ENCODE data around the gene MAML2. TPM values are rescaled to one million over a fixed set of nuclear protein-coding genes. Genes with fewer than 3 reads are reported as not detected.

MAML2 gene
- total and polyA plus RNA-seq, 2 of the 13 experiments (the other 11 are each of a cell fraction or from before 2014, with no cell fraction given), result 2.3 to 25.9 TPM

- H3K36me3 ChIP-seq (replicated peaks in 1 of 2; ENCODE audit: control insufficient read depth in 1 of 2, insufficient read depth in 2 of 2, low read length in 2 of 2), result 0 out of 5 replicates have a peak, but pooled peaks cover 2 to 6% of the 10 kb centered on the region in 2 experiments
- ATAC-seq (no peak), DNase-seq (ENCODE audit: low spot score) (no peak), FAIRE-seq (no peak)
- H3K9ac ChIP-seq (ENCODE audit: insufficient read depth, low read depth, low read length), result no peak overlapping the region
- no TSS peak for BruUV-seq (replicated peaks)
- peaks cover 23% of the 10 kb centered on the region for H3K4me1 ChIP-seq (ENCODE audit: insufficient read depth, low read length)
- no peak for TF ChIP-seq RCOR2 (CRISPR knock-in tag; IDR thresholded peaks at IDR 0.05)
- no peak for TF ChIP-seq SYNCRIP (IDR thresholded peaks at IDR 0.05; ENCODE audit: insufficient read depth, low read depth, low read length)
- no peak for TF ChIP-seq ZNF577 (CRISPR knock-in tag; IDR thresholded peaks at IDR 0.05; ENCODE audit: borderline replicate concordance, low read depth)
- no peak for TF ChIP-seq ZBTB43 (CRISPR knock-in tag; conservative IDR thresholded peaks at IDR 0.05)
- TF ChIP-seq THRA (CRISPR knock-in tag; IDR thresholded peaks at IDR 0.05; ENCODE audit: borderline replicate concordance), result no peak
- TF ChIP-seq PCBP2 (optimal IDR thresholded peaks at IDR 0.05; ENCODE audit: low read depth, low read length, poor library complexity, severe bottlenecking), result no peak
- TF ChIP-seq, protein P1, sequence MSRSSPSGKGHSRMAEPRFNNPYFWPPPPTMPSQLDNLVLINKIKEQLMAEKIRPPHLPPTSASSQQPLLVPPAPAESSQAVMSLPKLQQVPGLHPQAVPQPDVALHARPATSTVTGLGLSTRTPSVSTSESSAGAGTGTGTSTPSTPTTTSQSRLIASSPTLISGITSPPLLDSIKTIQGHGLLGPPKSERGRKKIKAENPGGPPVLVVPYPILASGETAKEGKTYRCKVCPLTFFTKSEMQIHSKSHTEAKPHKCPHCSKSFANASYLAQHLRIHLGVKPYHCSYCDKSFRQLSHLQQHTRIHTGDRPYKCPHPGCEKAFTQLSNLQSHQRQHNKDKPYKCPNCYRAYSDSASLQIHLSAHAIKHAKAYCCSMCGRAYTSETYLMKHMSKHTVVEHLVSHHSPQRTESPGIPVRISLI (CRISPR knock-in tag; IDR thresholded peaks at IDR 0.05; ENCODE audit: borderline replicate concordance), result no peak
- TF ChIP-seq ZNF576 (CRISPR knock-in tag; IDR thresholded peaks at IDR 0.05), result no peak
- no peak for TF ChIP-seq NFKB2 (CRISPR knock-in tag; IDR thresholded peaks at IDR 0.05; ENCODE audit: borderline replicate concordance)
- no peak for TF ChIP-seq ZBTB25 (CRISPR knock-in tag; IDR thresholded peaks at IDR 0.05)
- no peak for TF ChIP-seq ZNF781 (CRISPR knock-in tag; IDR thresholded peaks at IDR 0.05; ENCODE audit: borderline replicate concordance, not compliant biosample characterization)
- TF ChIP-seq, protein P2, sequence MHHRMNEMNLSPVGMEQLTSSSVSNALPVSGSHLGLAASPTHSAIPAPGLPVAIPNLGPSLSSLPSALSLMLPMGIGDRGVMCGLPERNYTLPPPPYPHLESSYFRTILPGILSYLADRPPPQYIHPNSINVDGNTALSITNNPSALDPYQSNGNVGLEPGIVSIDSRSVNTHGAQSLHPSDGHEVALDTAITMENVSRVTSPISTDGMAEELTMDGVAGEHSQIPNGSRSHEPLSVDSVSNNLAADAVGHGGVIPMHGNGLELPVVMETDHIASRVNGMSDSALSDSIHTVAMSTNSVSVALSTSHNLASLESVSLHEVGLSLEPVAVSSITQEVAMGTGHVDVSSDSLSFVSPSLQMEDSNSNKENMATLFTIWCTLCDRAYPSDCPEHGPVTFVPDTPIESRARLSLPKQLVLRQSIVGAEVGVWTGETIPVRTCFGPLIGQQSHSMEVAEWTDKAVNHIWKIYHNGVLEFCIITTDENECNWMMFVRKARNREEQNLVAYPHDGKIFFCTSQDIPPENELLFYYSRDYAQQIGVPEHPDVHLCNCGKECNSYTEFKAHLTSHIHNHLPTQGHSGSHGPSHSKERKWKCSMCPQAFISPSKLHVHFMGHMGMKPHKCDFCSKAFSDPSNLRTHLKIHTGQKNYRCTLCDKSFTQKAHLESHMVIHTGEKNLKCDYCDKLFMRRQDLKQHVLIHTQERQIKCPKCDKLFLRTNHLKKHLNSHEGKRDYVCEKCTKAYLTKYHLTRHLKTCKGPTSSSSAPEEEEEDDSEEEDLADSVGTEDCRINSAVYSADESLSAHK (CRISPR knock-in tag; IDR thresholded peaks at IDR 0.05; ENCODE audit: borderline replicate concordance), result no peak
- no peak for TF ChIP-seq PITX1 (CRISPR knock-in tag; IDR thresholded peaks at IDR 0.05)
- H4K20me1 ChIP-seq (ENCODE audit: insufficient read depth, low read length), result no peaks in the 10 kb centered on the region
- H3K27me3 ChIP-seq (ENCODE audit: control insufficient read depth in 1 of 2, insufficient read depth in 2 of 2, low read length in 2 of 2), result no peaks in the 10 kb centered on the region
- H3K9me3 ChIP-seq (ENCODE audit: low read length), result no peaks in the 10 kb centered on the region
- ChIA-PET CTCF (ENCODE audit: low intra/inter-chr PET ratio, low total read pairs) (no interaction called here), POLR2A (no interaction called here)
- H3K27ac ChIP-seq (ENCODE audit: extremely low read length, insufficient read depth, low read length), result no peak overlapping the region
- no peaks in the 10 kb centered on the region for H3K79me2 ChIP-seq (ENCODE audit: insufficient read depth, low read length)
- 94% methylated on average over 1 of the region's 1 CpG for WGBS (ENCODE audit: low lambda C conversion rate)
- no peak overlapping the region for H2AFZ ChIP-seq (ENCODE audit: low read length)
- intact Hi-C loops (cut with micrococcal nuclease; ENCODE audit: unreplicated experiment) (no loop called here), in situ Hi-C loops (cut with HindIII; ENCODE audit: extremely low pct_ligation_motif_present, low pct_unique_long_range_greater_than_20kb) (no loop called here)
- no peak overlapping the region for H3K4me2 ChIP-seq (ENCODE audit: low read depth, low read length)
- no peak overlapping the region for H3K4me3 ChIP-seq (replicated peaks in 1 of 3; ENCODE audit: insufficient read depth in 1 of 3, low read depth in 2 of 3, low read length in 3 of 3)
Observed at GRCh38 chr11:96189351-96189750, 153.6 kb downstream of the MAML2 start.
